ENCODE results near the gene USE1. TPM values are rescaled to one million over a fixed set of nuclear protein-coding genes. Genes with fewer than 3 reads are reported as not detected.
A peak's percentile ranks its signal among the peaks of the same experiment; 100 is the strongest.

The USE1 gene
- total and polyA plus RNA-seq, 7 experiments from 2014 or later: 24.7 to 68.3 (median 46.2) TPM

DNA sequence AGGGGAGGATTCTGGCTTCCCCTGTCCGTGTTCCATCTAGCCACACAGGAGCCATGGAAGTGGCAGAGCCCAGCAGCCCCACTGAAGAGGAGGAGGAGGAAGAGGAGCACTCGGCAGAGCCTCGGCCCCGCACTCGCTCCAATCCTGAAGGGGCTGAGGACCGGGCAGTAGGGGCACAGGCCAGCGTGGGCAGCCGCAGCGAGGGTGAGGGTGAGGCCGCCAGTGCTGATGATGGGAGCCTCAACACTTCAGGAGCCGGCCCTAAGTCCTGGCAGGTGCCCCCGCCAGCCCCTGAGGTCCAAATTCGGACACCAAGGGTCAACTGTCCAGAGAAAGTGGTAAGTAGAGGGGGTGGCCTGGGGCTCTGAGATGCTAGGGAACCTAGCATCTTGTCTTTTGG lies 53.6 kb downstream of the USE1 start:
- POLR2A ChIA-PET: interaction anchor here (0.5 to 2.9 kb wide), 3 partner anchors 53 to 179 kb away, joined by 3 to 15 read pairs (median 4); partner anchors contain the start of gene USE1
- no peaks in the 10 kb centered on the region for H3K9me3 ChIP-seq (ENCODE audit: control insufficient read depth in 2 of 3, low read length in 3 of 3)
- DNase-seq (no peak), ATAC-seq (no peak)
- H3K9me3 Mint-ChIP-seq: peaks cover 0 to 4% (median 0%) of the 10 kb centered on the region in 11 donors
- H3K4me1 ChIP-seq (ENCODE audit: control insufficient read depth in 2 of 2, insufficient read depth in 2 of 2, low read length in 2 of 2): peaks cover 6 to 18% of the 10 kb centered on the region in 2 donors
- H3K27ac ChIP-seq (ENCODE audit: low read depth, low read length): no peak overlapping the region
- intact Hi-C loops (cut with micrococcal nuclease): no loop called here
- H3K4me1 Mint-ChIP-seq: peaks cover 8 to 30% (median 22%) of the 10 kb centered on the region in 7 donors
- peak overlapping the region; percentile 27 to 90 (median 74) for H3K4me3 Mint-ChIP-seq
- H3K27me3 ChIP-seq (ENCODE audit: control insufficient read depth in 2 of 2, insufficient read depth in 2 of 2, low read length in 2 of 2): no peaks in the 10 kb centered on the region
- no peak overlapping the region for H3K4me3 ChIP-seq (ENCODE audit: low read length)
- H3K27ac Mint-ChIP-seq: no peak overlapping the region
- CTCF ChIA-PET: interaction anchor here (1.6 kb wide), 1 partner anchor 9 kb away, joined by 5 read pairs; no protein-coding TSS in a partner anchor
- peaks cover 0 to 7% (median 4%) of the 10 kb centered on the region in 5 donors for H3K36me3 Mint-ChIP-seq
- peaks cover 0 to 35% (median 6%) of the 10 kb centered on the region in 3 experiments for H3K36me3 ChIP-seq (ENCODE audit: control insufficient read depth in 2 of 3, insufficient read depth in 3 of 3, low read length in 3 of 3)
- peaks cover 0 to 2% (median 0%) of the 10 kb centered on the region in 5 donors for H3K27me3 Mint-ChIP-seq

Other genes starting within 250 kb of the USE1 start
- 1 to 10 TPM in 4 of 5 experiments, under 1 TPM in 1; 0.44 to 6.6 (median 3.2) TPM for gene CPAMD8, start 188.5 kb upstream of the USE1 start, total RNA-seq
- gene CPAMD8, start 188.5 kb upstream of the USE1 start, polyA plus RNA-seq: under 1 TPM; 0.18 to 0.66 TPM
- 10 to 100 TPM; 16.7 to 31.5 (median 19.3) TPM for gene HAUS8, start 139.9 kb upstream of the USE1 start, total RNA-seq
- gene HAUS8, start 139.9 kb upstream of the USE1 start, polyA plus RNA-seq: 10 to 100 TPM in 1 of 2 donors, 1 to 10 TPM in 1; 9.4 to 11.5 TPM
- gene MYO9B, start 139.6 kb upstream of the USE1 start, total RNA-seq: 100 to 1,000 TPM; 154 to 297 (median 205) TPM
- 10 to 100 TPM in 1 of 2 donors, 1 to 10 TPM in 1; 5.6 to 26.2 TPM for gene MYO9B, start 139.6 kb upstream of the USE1 start, polyA plus RNA-seq
- gene OCEL1, start 10.9 kb downstream of the USE1 start, total RNA-seq: 10 to 100 TPM; 21.8 to 32.8 (median 29.8) TPM
- 10 to 100 TPM; 37.7 to 41.1 TPM for gene OCEL1, start 10.9 kb downstream of the USE1 start, polyA plus RNA-seq
- 1 to 10 TPM; 2.2 to 7.8 (median 7.0) TPM for gene NR2F6, start 30.6 kb downstream of the USE1 start, total RNA-seq
- gene NR2F6, start 30.6 kb downstream of the USE1 start, polyA plus RNA-seq: 1 to 10 TPM; 1.4 to 1.8 TPM
- 1 to 10 TPM in 1 of 5 experiments, under 1 TPM in 4; 0.22 to 1.2 (median 0.36) TPM for gene USHBP1, start 49.4 kb downstream of the USE1 start, total RNA-seq
- under 1 TPM in 1 of 2 donors, not detected in 1; 0.61 TPM for gene USHBP1, start 49.4 kb downstream of the USE1 start, polyA plus RNA-seq
- gene BABAM1, start 52.1 kb downstream of the USE1 start, total RNA-seq: 100 to 1,000 TPM in 2 of 5 experiments, 10 to 100 TPM in 3; 72.4 to 111 (median 95.6) TPM
- 100 to 1,000 TPM in 1 of 2 donors, 10 to 100 TPM in 1; 94.9 to 110 TPM for gene BABAM1, start 52.1 kb downstream of the USE1 start, polyA plus RNA-seq
- gene ANKLE1, start 66.5 kb downstream of the USE1 start, total RNA-seq: 1 to 10 TPM; 2.3 to 5.5 (median 3.4) TPM
- under 1 TPM in 1 of 2 donors, not detected in 1; 0.29 TPM for gene ANKLE1, start 66.5 kb downstream of the USE1 start, polyA plus RNA-seq
- gene ABHD8, start 88.1 kb downstream of the USE1 start, total RNA-seq: 10 to 100 TPM in 2 of 5 experiments, 1 to 10 TPM in 3; 7.0 to 12.3 (median 9.5) TPM
- 10 to 100 TPM in 1 of 2 donors, 1 to 10 TPM in 1; 7.5 to 12.4 TPM for gene ABHD8, start 88.1 kb downstream of the USE1 start, polyA plus RNA-seq
- 10 to 100 TPM; 37.0 to 76.0 (median 73.3) TPM for gene MRPL34, start 90.5 kb downstream of the USE1 start, total RNA-seq
- gene MRPL34, start 90.5 kb downstream of the USE1 start, polyA plus RNA-seq: 100 to 1,000 TPM; 203 to 217 TPM
- gene DDA1, start 94.2 kb downstream of the USE1 start, total RNA-seq: 10 to 100 TPM; 31.6 to 41.9 (median 39.5) TPM
- gene DDA1, start 94.2 kb downstream of the USE1 start, polyA plus RNA-seq: 10 to 100 TPM; 19.7 to 30.9 TPM
- 10 to 100 TPM; 12.9 to 22.3 (median 16.9) TPM for gene ANO8, start 119.5 kb downstream of the USE1 start, total RNA-seq
- under 1 TPM; 0.26 to 0.30 TPM for gene ANO8, start 119.5 kb downstream of the USE1 start, polyA plus RNA-seq
- gene GTPBP3, start 122.2 kb downstream of the USE1 start, total RNA-seq: 10 to 100 TPM; 29.6 to 59.8 (median 40.4) TPM
- 10 to 100 TPM in 1 of 2 donors, 1 to 10 TPM in 1; 5.1 to 15.9 TPM for gene GTPBP3, start 122.2 kb downstream of the USE1 start, polyA plus RNA-seq
- under 1 TPM in 3 of 5 experiments, not detected in 2; 0.24 to 0.43 (median 0.42) TPM for gene PLVAP, start 162.0 kb downstream of the USE1 start, total RNA-seq
- gene PLVAP, start 162.0 kb downstream of the USE1 start, polyA plus RNA-seq: not detected
- 1 to 10 TPM in 4 of 5 experiments, under 1 TPM in 1; 0.47 to 4.8 (median 2.3) TPM for gene CCDC194, start 178.8 kb downstream of the USE1 start, total RNA-seq
- not detected for gene CCDC194, start 178.8 kb downstream of the USE1 start, polyA plus RNA-seq
- gene BST2, start 190.3 kb downstream of the USE1 start, total RNA-seq: 100 to 1,000 TPM in 1 of 5 experiments, 10 to 100 TPM in 4; 29.9 to 221 (median 57.1) TPM
- 100 to 1,000 TPM; 105 to 115 TPM for gene BST2, start 190.3 kb downstream of the USE1 start, polyA plus RNA-seq
- gene MVB12A, start 204.7 kb downstream of the USE1 start, total RNA-seq: 10 to 100 TPM; 19.5 to 45.1 (median 33.3) TPM
- 10 to 100 TPM; 26.8 to 31.3 TPM for gene MVB12A, start 204.7 kb downstream of the USE1 start, polyA plus RNA-seq
- gene TMEM221, start 233.3 kb downstream of the USE1 start, total RNA-seq: not detected
- gene TMEM221, start 233.3 kb downstream of the USE1 start, polyA plus RNA-seq: not detected
- gene NXNL1, start 245.6 kb downstream of the USE1 start, total RNA-seq: not detected
- not detected for gene NXNL1, start 245.6 kb downstream of the USE1 start, polyA plus RNA-seq

Data from naive thymus-derived CD4-positive, alpha-beta T cell (primary cell).